PC-9 (cell line): Measurements from ENCODE around the gene LUC7L3. TPM values are rescaled to one million over a fixed set of nuclear protein-coding genes. Genes with fewer than 3 reads are reported as not detected.
"Not testable (repeated sequence)": the region's sequence is repeated elsewhere in the genome, so short reads cannot be mapped to it uniquely, and the experiment has no call there.

ENCODE experiments used
- BruUV-seq: library from RNA; stranded (reverse); fragments of 400-500 nt; replicated peaks from 2 replicates; lab custom pipeline; 2021; lab: Mats Ljungman, UMichigan
- CTCF ChIA-PET: fragments of 300-600 bp; sonication (Branson Sonifier 250); formaldehyde crosslinking; loops from one replicate; lab custom pipeline; 2022; ENCODE audit warnings: antibody characterized with exemption; lab: Charles Lee
- POLR2A ChIA-PET: fragments of 300-600 bp; sonication (Branson Sonifier 250); formaldehyde crosslinking; loops from one replicate; lab custom pipeline; 2022; ENCODE audit warnings: antibody characterized with exemption; ENCODE audit not compliant: unreplicated experiment; lab: Charles Lee
- DNase-seq, 2 experiments: peaks; one replicate each; pipeline versions ENCODE4 v3.0.0 to v3.0.0-alpha.2; 2015 to 2022; ENCODE audit warnings: mixed read lengths in 1 of 2
- H2AFZ ChIP-seq: fragments of 200-600 bp; sonication (generic); 2 replicates; pipeline ENCODE4 v1.8.1; 2017; ENCODE audit warnings: antibody characterized with exemption
- H3F3A ChIP-seq: fragments of 200-600 bp; sonication (generic); 2 replicates; pipeline ENCODE4 v1.8.1; 2017; ENCODE audit warnings: antibody characterized with exemption, mild to moderate bottlenecking, low read depth; ENCODE audit not compliant: insufficient read depth
- H3K27ac ChIP-seq: fragments of 200-600 bp; sonication (generic); 2 replicates; pipeline ENCODE4 v1.6.1; 2016; ENCODE audit warnings: mixed run types
- H3K27me3 ChIP-seq: fragments of 200-600 bp; sonication (generic); 2 replicates; pipeline ENCODE4 v1.6.1; 2016; ENCODE audit warnings: low read depth, mixed run types; ENCODE audit not compliant: insufficient read depth
- H3K36me3 ChIP-seq: fragments of 200-600 bp; sonication (generic); 2 replicates; pipeline ENCODE4 v1.6.1; 2016; ENCODE audit warnings: low read depth, mixed run types
- H3K4me1 ChIP-seq: fragments of 200-600 bp; sonication (generic); replicated peaks from 2 replicates; pipeline ENCODE4 v1.6.1; 2016; ENCODE audit warnings: mixed run types; ENCODE audit not compliant: insufficient read depth
- H3K4me2 ChIP-seq: fragments of 200-600 bp; sonication (generic); 2 replicates; pipeline ENCODE4 v1.6.1; 2017; ENCODE audit warnings: mixed run types
- H3K4me3 ChIP-seq: fragments of 200-600 bp; sonication (generic); 2 replicates; pipeline ENCODE4 v1.6.1; 2016; ENCODE audit warnings: mixed run types
- H3K79me2 ChIP-seq: fragments of 200-600 bp; sonication (generic); 2 replicates; pipeline ENCODE4 v1.6.1; 2017; ENCODE audit warnings: low read depth, mixed run types
- H3K9me2 ChIP-seq: fragments of 200-600 bp; sonication (generic); 2 replicates; pipeline ENCODE4 v1.8.1; 2017; ENCODE audit warnings: mild to moderate bottlenecking; ENCODE audit not compliant: insufficient read depth
- H3K9me3 ChIP-seq: fragments of 200-600 bp; sonication (generic); 2 replicates; pipeline ENCODE4 v1.8.1; 2016; ENCODE audit warnings: low read depth; ENCODE audit not compliant: insufficient read depth
- H4K20me1 ChIP-seq: fragments of 200-600 bp; sonication (generic); 2 replicates; pipeline ENCODE4 v1.8.1; 2017; ENCODE audit not compliant: insufficient read depth
- EZH2 ChIP-seq: fragments of 200-600 bp; sonication (generic); IDR thresholded peaks from 2 replicates; pipeline ENCODE4 v1.8.0; 2017; ENCODE audit warnings: antibody characterized with exemption, low read depth
- intact Hi-C: fragments of 100-400 bp; cut with micrococcal nuclease; formaldehyde crosslinking; loops from one replicate; pipeline ENCODE4 v1.10.0; 2022; ENCODE audit not compliant: unreplicated experiment
- total RNA-seq: library from RNA; stranded (reverse); gene quantifications from 2 replicates; pipeline ENCODE4 v1.2.3, GENCODE V29; 2021
- TF ChIP-seq, protein P1 (sequence below): fragments of 200-600 bp; sonication (generic); conservative IDR thresholded peaks from 2 replicates; pipeline ENCODE4 v1.6.1; 2017; ENCODE audit warnings: mixed run types, antibody characterized with exemption, mild to moderate bottlenecking, moderate library complexity

The LUC7L3 gene
- total RNA-seq, 1 experiment from 2014 or later = 147 TPM

DNA sequence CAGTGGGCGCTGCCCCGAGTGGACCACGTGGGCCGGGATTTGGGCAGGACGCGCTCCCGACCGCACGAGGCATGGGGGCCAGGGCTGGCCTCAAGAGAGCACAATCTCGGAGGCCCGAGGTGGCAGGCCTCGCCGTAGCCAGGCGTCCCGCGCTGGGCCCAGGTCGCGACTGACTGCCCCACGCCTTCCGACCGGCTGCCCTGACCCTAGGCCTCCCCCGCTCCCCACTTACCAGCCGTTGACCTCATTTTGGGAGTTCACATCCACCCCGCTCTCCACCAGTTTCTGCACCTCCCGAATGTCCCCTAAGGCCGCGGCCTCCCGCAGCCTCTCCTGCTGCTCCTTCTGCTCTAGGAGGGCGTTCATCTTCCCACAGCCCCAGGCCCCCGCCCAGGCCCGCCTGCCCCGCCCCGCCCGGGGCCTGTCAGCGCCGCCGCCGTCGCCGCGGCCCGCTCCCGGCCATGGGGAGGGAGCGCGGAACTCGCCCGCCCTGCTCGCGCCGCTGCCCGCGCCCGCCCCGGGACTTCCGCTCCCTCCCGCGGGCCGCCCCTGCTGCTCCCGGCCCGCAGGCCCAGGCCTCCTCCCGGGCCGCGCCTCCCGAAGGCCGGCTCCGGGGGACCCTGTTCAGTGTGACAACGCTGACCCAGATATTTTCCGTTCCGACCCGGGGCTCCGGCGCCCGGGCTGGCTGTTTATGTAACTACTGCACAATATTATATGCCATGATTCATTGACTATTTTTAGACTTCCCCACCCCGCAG, 11.9 kb upstream of the LUC7L3 start, which contains the start of gene ANKRD40:
TSS of gene ANKRD40 (minus strand) at position 626 of the 761 bp plus-strand sequence. CDS start at position 366, 260 bp downstream.
- Histone ChIP-seq H3K9me2 (no peaks in the 10 kb centered on the region), H3K9me3 (no peaks in the 10 kb centered on the region), H3K4me2 (peak within 1 kb of the TSS; percentile 93), H3F3A (peaks cover 20% of the 10 kb centered on the region), H3K79me2 (peaks cover 74% of the 10 kb centered on the region), H4K20me1 (peaks cover 12% of the 10 kb centered on the region; the same call in 1 of the 2 replicates), H3K36me3 (peaks cover 8% of the 10 kb centered on the region; the same call in 1 of the 2 replicates), H3K4me1 (peaks cover 26% of the 10 kb centered on the region), H2AFZ (peak within 1 kb of the TSS; percentile 92), H3K27ac (peak within 1 kb of the TSS; percentile 86), H3K4me3 (peak within 1 kb of the TSS; percentile 79), H3K27me3 (no peaks in the 10 kb centered on the region)
- ChIA-PET CTCF (interaction anchor here (0.6 to 0.7 kb wide), 3 partner anchors 46 to 148 kb away, joined by 3 to 4 read pairs (median 3); no protein-coding TSS in a partner anchor), POLR2A (interaction anchor here (0.6 to 1.2 kb wide), 2 partner anchors 16 to 605 kb away, joined by 3 to 5 read pairs; no protein-coding TSS in a partner anchor)
- BruUV-seq = no TSS peak
- peak; percentile 85 to 92 for DNase-seq
- TF ChIP-seq, protein P1, sequence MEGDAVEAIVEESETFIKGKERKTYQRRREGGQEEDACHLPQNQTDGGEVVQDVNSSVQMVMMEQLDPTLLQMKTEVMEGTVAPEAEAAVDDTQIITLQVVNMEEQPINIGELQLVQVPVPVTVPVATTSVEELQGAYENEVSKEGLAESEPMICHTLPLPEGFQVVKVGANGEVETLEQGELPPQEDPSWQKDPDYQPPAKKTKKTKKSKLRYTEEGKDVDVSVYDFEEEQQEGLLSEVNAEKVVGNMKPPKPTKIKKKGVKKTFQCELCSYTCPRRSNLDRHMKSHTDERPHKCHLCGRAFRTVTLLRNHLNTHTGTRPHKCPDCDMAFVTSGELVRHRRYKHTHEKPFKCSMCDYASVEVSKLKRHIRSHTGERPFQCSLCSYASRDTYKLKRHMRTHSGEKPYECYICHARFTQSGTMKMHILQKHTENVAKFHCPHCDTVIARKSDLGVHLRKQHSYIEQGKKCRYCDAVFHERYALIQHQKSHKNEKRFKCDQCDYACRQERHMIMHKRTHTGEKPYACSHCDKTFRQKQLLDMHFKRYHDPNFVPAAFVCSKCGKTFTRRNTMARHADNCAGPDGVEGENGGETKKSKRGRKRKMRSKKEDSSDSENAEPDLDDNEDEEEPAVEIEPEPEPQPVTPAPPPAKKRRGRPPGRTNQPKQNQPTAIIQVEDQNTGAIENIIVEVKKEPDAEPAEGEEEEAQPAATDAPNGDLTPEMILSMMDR = no peak
- no peak for TF ChIP-seq EZH2
- intact Hi-C loops = loop anchor here (1.0 kb wide), 2 partner anchors 9 to 12 kb away; partner anchors contain the start of gene LUC7L3

DNA sequence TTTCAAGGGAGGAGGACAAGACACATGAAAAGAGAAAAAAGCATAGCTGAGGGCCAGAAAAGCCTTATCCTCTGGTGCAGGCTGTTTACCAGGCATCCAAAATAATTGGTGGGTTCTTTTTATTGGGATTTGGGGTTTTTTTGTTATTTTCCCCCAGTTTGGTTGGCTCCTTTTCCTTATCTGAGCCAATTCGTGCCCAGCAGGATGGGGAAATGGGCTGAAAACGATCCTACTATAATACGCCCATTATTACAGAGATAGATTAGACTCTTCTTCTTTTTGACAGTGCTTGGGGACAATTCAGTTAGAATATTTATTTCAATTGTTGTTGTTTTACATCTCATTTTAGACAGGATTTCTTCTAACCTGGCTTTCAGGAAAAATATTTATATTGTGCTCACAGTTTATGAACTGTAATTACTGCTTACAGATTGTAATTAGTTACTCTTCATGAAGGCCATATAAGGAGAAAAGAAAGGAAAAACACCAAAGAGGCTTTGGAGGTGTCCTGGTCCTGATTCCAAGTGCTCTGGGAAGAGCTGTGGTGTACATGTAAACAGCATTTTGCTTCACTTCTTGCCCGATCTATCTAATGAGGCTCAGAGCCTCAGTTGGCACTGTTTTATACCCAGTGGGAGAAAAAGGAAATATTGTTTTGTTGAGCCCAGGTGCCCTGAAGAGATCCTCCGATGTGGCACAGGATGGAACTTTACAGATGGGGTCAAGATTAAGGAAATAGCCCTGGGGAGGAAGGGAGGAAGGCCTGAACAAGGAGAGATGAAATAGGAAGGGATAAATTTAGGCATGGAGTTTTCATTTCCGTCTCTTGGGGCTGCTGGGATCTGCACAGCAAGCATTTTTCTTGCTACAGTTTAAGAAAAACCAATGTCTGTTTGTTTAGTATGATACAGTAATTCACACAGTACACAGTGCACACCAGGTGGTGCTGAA, 11.1 kb upstream of the LUC7L3 start:
- H3F3A ChIP-seq = peaks cover 14% of the 10 kb centered on the region
- TF ChIP-seq EZH2 = no peak
- TF ChIP-seq, protein P1 = 0 out of 2 replicates have a peak, but pooled peaks have one; percentile 8
- BruUV-seq = TSS peak; percentile 92
- ChIA-PET CTCF (interaction anchor here (0.7 kb wide), 2 partner anchors 47 to 119 kb away, joined by 3 read pairs; no protein-coding TSS in a partner anchor), POLR2A (interaction anchor here (0.6 kb wide), 1 partner anchor 605 kb away, joined by 5 read pairs; no protein-coding TSS in a partner anchor)
- peaks cover 65% of the 10 kb centered on the region for H3K79me2 ChIP-seq
- no peaks in the 10 kb centered on the region for H3K9me2 ChIP-seq
- H3K27me3 ChIP-seq = no peaks in the 10 kb centered on the region
- H3K4me3 ChIP-seq = peak overlapping the region; percentile 79
- no peaks in the 10 kb centered on the region for H3K9me3 ChIP-seq
- peaks cover under 1% of the 10 kb centered on the region; the same call in 1 of the 2 replicates for H3K36me3 ChIP-seq
- peaks cover 12% of the 10 kb centered on the region; the same call in 1 of the 2 replicates for H4K20me1 ChIP-seq
- intact Hi-C loops = loop anchor here (1.0 kb wide), 1 partner anchor 8 kb away; no protein-coding TSS in a partner anchor
- H2AFZ ChIP-seq = peak overlapping the region; percentile 81
- H3K27ac ChIP-seq = peak overlapping the region; percentile 86
- peaks cover 26% of the 10 kb centered on the region for H3K4me1 ChIP-seq
- H3K4me2 ChIP-seq = peak overlapping the region; percentile 93
- DNase-seq = no peak

DNA sequence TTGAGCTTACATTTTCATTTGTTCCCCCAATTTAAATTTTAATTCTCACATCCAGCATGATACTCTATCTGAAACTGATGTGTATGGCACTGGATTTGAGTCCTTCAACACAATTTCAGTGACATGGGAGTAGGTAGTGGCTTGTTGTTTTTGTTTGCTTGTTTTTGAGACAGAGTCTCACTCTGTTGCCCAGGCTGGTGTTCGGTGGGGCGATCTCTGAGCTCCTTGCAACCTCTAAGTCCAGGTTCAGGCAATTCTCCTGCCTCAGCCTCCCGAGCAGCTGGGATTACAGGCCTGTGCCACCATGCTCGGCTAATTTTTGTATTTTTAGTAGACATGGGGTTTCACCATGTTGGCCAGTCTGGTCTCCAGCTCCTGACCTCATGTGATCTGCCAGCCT, 10.3 kb upstream of the LUC7L3 start:
- H3K27me3 ChIP-seq, POLR2A ChIA-PET, H3K36me3 ChIP-seq, H3K9me2 ChIP-seq, intact Hi-C loops, DNase-seq, BruUV-seq, H3K9me3 ChIP-seq: not testable (repeated sequence)
- peaks cover 26% of the 10 kb centered on the region for H3K4me1 ChIP-seq
- peak overlapping the region; percentile 93 for H3K4me2 ChIP-seq
- peak overlapping the region; percentile 79 for H3K4me3 ChIP-seq
- H3F3A ChIP-seq = peaks cover 14% of the 10 kb centered on the region
- CTCF ChIA-PET = interaction anchor here (0.5 to 0.7 kb wide), 2 partner anchors 120 to 354 kb away, joined by 3 to 9 read pairs; no protein-coding TSS in a partner anchor
- H3K79me2 ChIP-seq = peaks cover 58% of the 10 kb centered on the region
- peak overlapping the region; percentile 81 for H2AFZ ChIP-seq
- H4K20me1 ChIP-seq = peaks cover 12% of the 10 kb centered on the region; the same call in 1 of the 2 replicates
- H3K27ac ChIP-seq = peak overlapping the region; percentile 86
